Measurements from ENCODE around the gene TUBA3E. TPM values are rescaled to one million over a fixed set of nuclear protein-coding genes. Genes with fewer than 3 reads are reported as not detected.

The TUBA3E gene
- polyA plus RNA-seq, 1 donor from 2014 or later, result not detected

- no peak overlapping the region for H3K9ac ChIP-seq (ENCODE audit: low read length)
- H3K36me3 ChIP-seq (ENCODE audit: insufficient read depth, low read length), result no peaks in the 10 kb centered on the region
- H3K9me3 ChIP-seq (ENCODE audit: low read length), result no peaks in the 10 kb centered on the region
- H2AFZ ChIP-seq (ENCODE audit: low read depth, low read length), result no peak overlapping the region
- H3K27ac ChIP-seq (ENCODE audit: low read length), result no peak overlapping the region
- H3K4me3 ChIP-seq (ENCODE audit: low read length), result no peak overlapping the region
- no peak for TF ChIP-seq EZH2 (IDR thresholded peaks at IDR 0.05; ENCODE audit: borderline replicate concordance, insufficient read depth, low read length, poor library complexity, severe bottlenecking)
- no peak for TF ChIP-seq REST (IDR thresholded peaks at IDR 0.05; ENCODE audit: borderline replicate concordance)
- no peak for TF ChIP-seq SMC3 (conservative IDR thresholded peaks at IDR 0.05; ENCODE audit: poor library complexity)
- no peak for TF ChIP-seq EP300 (conservative IDR thresholded peaks at IDR 0.05; ENCODE audit: poor library complexity, severe bottlenecking)
- no peak for TF ChIP-seq CTCF (IDR thresholded peaks at IDR 0.05; ENCODE audit: poor library complexity, severe bottlenecking)
- no peak for TF ChIP-seq POLR2AphosphoS5 (IDR thresholded peaks at IDR 0.05)
- no peak for TF ChIP-seq TAF1 (IDR thresholded peaks at IDR 0.05; ENCODE audit: low read depth)
- TF ChIP-seq RAD21 (conservative IDR thresholded peaks at IDR 0.05), result no peak
- no peak for TF ChIP-seq MXI1 (conservative IDR thresholded peaks at IDR 0.05; ENCODE audit: poor library complexity, severe bottlenecking)
- H3K27me3 ChIP-seq (ENCODE audit: insufficient read depth, low read depth, low read length), result no peaks in the 10 kb centered on the region
- H3K4me2 ChIP-seq (ENCODE audit: low read length), result no peak overlapping the region
- no peaks in the 10 kb centered on the region for H4K20me1 ChIP-seq (ENCODE audit: insufficient read depth)
- no peaks in the 10 kb centered on the region for H3K79me2 ChIP-seq (replicated peaks; ENCODE audit: insufficient read depth, low read length)
- H3F3A ChIP-seq (ENCODE audit: insufficient read depth, low read length, poor library complexity, severe bottlenecking), result no peaks in the 10 kb centered on the region
- H3K9me2 ChIP-seq (ENCODE audit: insufficient read depth, low read length), result no peaks in the 10 kb centered on the region
Observed at GRCh38 chr2:130186391-130186790, 11.8 kb downstream of the TUBA3E start.

DNA sequence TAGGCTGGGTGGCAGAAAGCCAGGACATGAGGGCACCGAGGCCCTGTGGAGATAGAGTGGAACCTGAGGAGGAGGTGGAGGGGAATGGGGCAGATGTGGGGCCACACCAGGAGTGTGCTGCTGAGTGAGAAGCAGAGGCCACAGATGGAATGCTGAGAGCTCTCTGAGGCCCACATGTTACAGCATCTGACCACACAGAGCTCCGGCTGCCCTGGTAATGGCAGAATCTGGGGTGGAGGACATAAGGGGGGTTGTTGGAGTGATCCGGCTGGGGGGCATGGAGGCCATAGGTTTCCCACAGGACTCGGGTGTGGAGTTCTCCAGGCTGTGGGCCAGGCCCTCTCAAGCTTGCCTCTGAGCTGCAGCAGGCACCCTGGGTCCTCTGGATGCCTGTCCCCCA is 12.3 kb downstream of the TUBA3E start:
- no peak overlapping the region for H3K4me3 ChIP-seq (ENCODE audit: low read length)
- H3K4me2 ChIP-seq (ENCODE audit: low read length), result no peak overlapping the region
- H3K9ac ChIP-seq (ENCODE audit: low read length), result no peak overlapping the region
- no peaks in the 10 kb centered on the region for H3K9me3 ChIP-seq (ENCODE audit: low read length)
- H3K79me2 ChIP-seq (replicated peaks; ENCODE audit: insufficient read depth, low read length), result peaks cover 3% of the 10 kb centered on the region
- no peaks in the 10 kb centered on the region for H3K36me3 ChIP-seq (ENCODE audit: insufficient read depth, low read length)
- TF ChIP-seq EZH2 (IDR thresholded peaks at IDR 0.05; ENCODE audit: borderline replicate concordance, insufficient read depth, low read length, poor library complexity, severe bottlenecking) (no peak), MXI1 (conservative IDR thresholded peaks at IDR 0.05; ENCODE audit: poor library complexity, severe bottlenecking) (no peak), RAD21 (conservative IDR thresholded peaks at IDR 0.05) (no peak), REST (IDR thresholded peaks at IDR 0.05; ENCODE audit: borderline replicate concordance) (no peak), SMC3 (conservative IDR thresholded peaks at IDR 0.05; ENCODE audit: poor library complexity) (no peak), EP300 (conservative IDR thresholded peaks at IDR 0.05; ENCODE audit: poor library complexity, severe bottlenecking) (no peak)
- no peaks in the 10 kb centered on the region for H4K20me1 ChIP-seq (ENCODE audit: insufficient read depth)
- H3K27ac ChIP-seq (ENCODE audit: low read length), result no peak overlapping the region
- no peaks in the 10 kb centered on the region for H3F3A ChIP-seq (ENCODE audit: insufficient read depth, low read length, poor library complexity, severe bottlenecking)
- no peaks in the 10 kb centered on the region for H3K27me3 ChIP-seq (ENCODE audit: insufficient read depth, low read depth, low read length)
- H2AFZ ChIP-seq (ENCODE audit: low read depth, low read length), result no peak overlapping the region
- H3K9me2 ChIP-seq (ENCODE audit: insufficient read depth, low read length), result no peaks in the 10 kb centered on the region

Measured in neural cell (in vitro differentiated cells).